Heart left ventricle (tissue), 16 donors: Measurements from ENCODE around the gene QKI. TPM values are rescaled to one million over a fixed set of nuclear protein-coding genes. Genes with fewer than 3 reads are reported as not detected.
A peak's percentile ranks its signal among the peaks of the same experiment; 100 is the strongest.

Experiments
- ATAC-seq, 4 donors: fragments of 200-7000 bp; cut with Tn5 transposase; one replicate each; pipeline ENCODE4 v1.9.1; 2020 to 2022; ENCODE audit warnings: moderate library complexity in 4 of 4, mild to moderate bottlenecking in 3 of 4, moderate number of reproducible peaks in 1 of 4
- DNase-seq, 5 donors: peaks; one replicate each; pipeline ENCODE4 v3.0.0-alpha.2; 2020
- H3K27ac ChIP-seq, 12 donors: fragments of 200-600 bp; sonication (generic) in 4 of 12; one replicate each; pipeline versions ENCODE4 v1.5.0 to v1.8.0; 2016 to 2022; ENCODE audit warnings: mild to moderate bottlenecking in 2 of 12
- H3K27me3 ChIP-seq, 9 donors: fragments of 200-600 bp; sonication (generic) in 2 of 9; one replicate each; pipeline versions ENCODE4 v1.5.1 to v1.8.0; 2016 to 2022; ENCODE audit warnings: mild to moderate bottlenecking in 3 of 9
- H3K36me3 ChIP-seq, 9 donors: fragments of 200-600 bp; sonication (generic) in 2 of 9; one replicate each; pipeline versions ENCODE4 v1.5.0 to v1.8.0; 2018 to 2022; ENCODE audit warnings: mild to moderate bottlenecking in 2 of 9
- H3K4me1 ChIP-seq, 12 donors: fragments of 200-600 bp; sonication (generic) in 4 of 12; one replicate each; pipeline versions ENCODE4 v1.5.0 to v1.8.0; 2016 to 2022; ENCODE audit warnings: mild to moderate bottlenecking in 3 of 12
- H3K4me3 ChIP-seq, 12 donors: fragments of 200-600 bp; sonication (generic) in 4 of 12; one replicate each; pipeline versions ENCODE4 v1.5.0 to v1.8.0; 2017 to 2022; ENCODE audit warnings: mild to moderate bottlenecking in 9 of 12, moderate library complexity in 4 of 12
- H3K9me3 ChIP-seq, 12 donors: fragments of 200-600 bp; sonication (generic) in 4 of 12; one replicate each; pipeline versions ENCODE4 v1.5.0 to v1.8.0; 2016 to 2022; ENCODE audit warnings: mild to moderate bottlenecking in 1 of 12
- CTCF ChIP-seq, 12 donors: fragments of 200-600 bp; sonication (generic) in 4 of 12; IDR thresholded peaks; one replicate each; pipeline versions ENCODE4 v1.5.0 to v1.8.0; 2018 to 2022; ENCODE audit warnings: antibody characterized with exemption in 12 of 12, mild to moderate bottlenecking in 5 of 12
- POLR2A ChIP-seq, 2 donors: fragments of 450-650 bp; IDR thresholded peaks; one replicate each; pipeline ENCODE4 v1.6.1; 2017; ENCODE audit warnings: antibody characterized with exemption in 2 of 2, mild to moderate bottlenecking in 2 of 2, moderate library complexity in 2 of 2
- WGBS, 4 donors: extraction: QIAGEN DNeasy Blood & Tissue Kit in 2 of 4; methylation state at CpG; one replicate each; pipeline versions ENCODE4 v1.1.5 to v1.1.7; 2013 to 2018; 5-methylcytosine and 5-hydroxymethylcytosine counted together
- intact Hi-C, 10 donors: fragments of 100-400 bp; cut with DNase I; formaldehyde crosslinking; loops; one replicate each; pipeline versions ENCODE4 v1.11.1 to v1.14.2; 2022
- polyA plus RNA-seq, 2 donors: library from polyadenylated mRNA; stranded (reverse); fragments of 200-250 nt; gene quantifications; one replicate each; pipeline ENCODE4 v1.2.3, GENCODE V29; 2013
- total RNA-seq, 9 donors: library from RNA; depleted of rRNA in 2 of 9; stranded (reverse); fragments of >200 nt in 2 of 9; fragmentation: NEBNext Ultra II Directional in 3 of 9; extraction: Animal tissue kit (Norgen Biotek cat#: 25700) in 3 of 9; gene quantifications; one replicate each; pipeline versions ENCODE4 v1.1.0 to v1.2.4, GENCODE V29; 2016 to 2023
- donor health status: ischemic (EF 13 %, LVEDD 7.1; RV severe dilation, severe dysfunction).
- donor health status: healthy with polysubstance abuse.
- donor health status: DM: no; HTN: yes; CAD: no.
- donor health status: DM: no; HTN: no; CAD: no.
- donor health status: ischemic (EF 25% LVEDD 6.9; RV normal size, moderate dysfunction).
- donor health status: ischemic (EF 25% LVEDD 5.7; RV mildly dilated, moderate dysfunction).
- donor health status: healthy.
- donor health status: DM: yes; HTN: yes; CAD: no.
- donor health status: ischemic (EF 35%, LVEDD 5.7; RV mildly dilated, moderate dysfunction).
- donor health status: nonischemic (EF 11% LVEDD 7.7; RV severe dilation, severe dysfunction).
- donor health status: DM: yes; HTN: yes; CAD: no.
- donor health status: PGD.
- donor health status: ischemic (EF 29% LVEDD 5.4; RV normal size, mild dysfunction).
- donor health status: nonischemic (EF 23%, LVEDD 6.1; RV moderate dilation, normal function).

QKI gene
- total and polyA plus RNA-seq, 11 donors, result 80.2 to 607 (median 474) TPM

DNA sequence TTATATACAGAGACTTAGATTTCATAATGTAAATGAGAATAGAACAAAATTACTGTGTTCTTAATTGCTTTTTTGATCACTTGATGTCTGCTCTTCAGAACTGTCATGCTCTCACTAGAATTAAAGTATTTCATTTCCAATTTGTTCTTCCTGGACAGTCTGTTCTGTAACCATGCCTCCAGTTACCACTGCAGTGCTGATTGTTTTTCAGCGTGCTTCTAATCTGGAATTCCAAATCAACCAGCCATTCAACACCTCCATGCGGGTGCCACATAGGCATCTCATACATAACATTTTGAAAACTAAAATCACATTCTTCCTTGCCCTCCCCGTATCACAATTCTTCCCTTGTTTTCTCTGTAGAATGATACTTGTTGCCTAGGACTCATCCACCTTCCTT, 132.8 kb downstream of the QKI start:
- Histone ChIP-seq H3K4me3 (no peak overlapping the region), H3K36me3 (peaks cover 0 to 11% (median 4%) of the 10 kb centered on the region in 9 donors), H3K9me3 (no peaks in the 10 kb centered on the region), H3K4me1 (peaks cover 0 to 87% (median 42%) of the 10 kb centered on the region in 12 donors), H3K27ac (peak overlapping the region in 5 of 12 donors; percentile 20 to 46 (median 31)), H3K27me3 (no peaks in the 10 kb centered on the region)
- 38 to 52% (median 46%) methylated on average over 3 of the region's 3 CpGs for WGBS, 4 donors
- DNase-seq (no peak), ATAC-seq (peak; percentile 26 to 85 (median 49))
- TF ChIP-seq CTCF (IDR thresholded peaks at IDR 0.05), result no peak
- TF ChIP-seq POLR2A (IDR thresholded peaks at IDR 0.05), result no peak
- intact Hi-C loops, result no loop called here

GRCh38 chr6:163548624-163549023, 134.1 kb downstream of the QKI start:
- Histone ChIP-seq H3K36me3 (peaks cover 0 to 20% (median 4%) of the 10 kb centered on the region in 9 donors), H3K27me3 (no peaks in the 10 kb centered on the region), H3K27ac (peak overlapping the region in 2 of 12 donors; percentile 8 to 13), H3K4me1 (peaks cover 0 to 82% (median 42%) of the 10 kb centered on the region in 12 donors), H3K4me3 (no peak overlapping the region), H3K9me3 (no peaks in the 10 kb centered on the region)
- ATAC-seq (peak in 2 of 4 donors; percentile 13 to 14), DNase-seq (no peak)
- 57 to 73% (median 64%) methylated on average over 3 of the region's 3 CpGs for WGBS, 4 donors
- intact Hi-C loops, result no loop called here
- TF ChIP-seq CTCF (IDR thresholded peaks at IDR 0.05) (no peak), POLR2A (IDR thresholded peaks at IDR 0.05) (no peak)

DNA sequence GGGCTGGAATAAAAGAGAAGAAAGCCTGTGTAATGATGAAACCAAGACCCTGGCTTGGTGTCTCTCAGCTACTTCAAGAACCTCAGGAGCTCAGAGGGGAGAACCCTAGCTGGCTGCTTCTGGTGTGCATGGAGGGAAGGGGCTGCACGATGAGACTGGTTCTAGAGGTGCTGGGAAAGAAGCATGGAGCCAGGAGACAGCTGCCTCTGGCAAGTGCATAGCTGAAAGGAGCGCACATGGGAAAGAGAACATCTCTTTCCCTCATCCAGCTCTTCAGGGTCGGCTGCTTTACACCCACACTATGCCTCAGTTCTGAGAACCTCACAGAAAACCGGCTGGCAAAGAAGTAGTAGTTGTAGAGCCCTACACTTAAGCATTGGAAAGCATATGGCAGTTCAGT, 139.5 kb downstream of the QKI start:
- 43 to 60% (median 48%) methylated on average over 4 of the region's 4 CpGs for WGBS, 4 donors
- Histone ChIP-seq H3K4me3 (no peak overlapping the region), H3K9me3 (no peaks in the 10 kb centered on the region), H3K36me3 (peaks cover 0 to 49% (median 21%) of the 10 kb centered on the region in 9 donors), H3K27me3 (no peaks in the 10 kb centered on the region), H3K27ac (peak overlapping the region in 3 of 12 donors; percentile 0 to 13 (median 2)), H3K4me1 (peaks cover 0 to 57% (median 30%) of the 10 kb centered on the region in 12 donors)
- DNase-seq (no peak), ATAC-seq (peak in 3 of 4 donors; percentile 10 to 31 (median 20))
- intact Hi-C loops, result loop anchor here in 5 of 10 donors (5.0 to 10.0 kb wide), 4 partner anchors 119 to 403 kb away; no protein-coding TSS in a partner anchor
- no peak for TF ChIP-seq POLR2A (IDR thresholded peaks at IDR 0.05)
- TF ChIP-seq CTCF (IDR thresholded peaks at IDR 0.05), result no peak

GRCh38 chr6:163554663-163555062, 140.1 kb downstream of the QKI start:
- TF ChIP-seq CTCF (IDR thresholded peaks at IDR 0.05) (peak; percentile 20 to 59 (median 44)), POLR2A (IDR thresholded peaks at IDR 0.05) (no peak)
- Histone ChIP-seq H3K4me3 (no peak overlapping the region), H3K27me3 (no peaks in the 10 kb centered on the region), H3K27ac (peak overlapping the region in 2 of 12 donors; percentile 2 to 22), H3K36me3 (peaks cover 0 to 54% (median 24%) of the 10 kb centered on the region in 9 donors), H3K9me3 (no peaks in the 10 kb centered on the region), H3K4me1 (peaks cover 0 to 57% (median 28%) of the 10 kb centered on the region in 12 donors)
- intact Hi-C loops, result loop anchor here in 5 of 10 donors (5.0 to 10.0 kb wide), 4 partner anchors 120 to 403 kb away; no protein-coding TSS in a partner anchor
- DNase-seq (peak in 3 of 5 donors; percentile 23 to 65 (median 53)), ATAC-seq (peak in 3 of 4 donors; percentile 46 to 56 (median 48))
- 61 to 69% (median 66%) methylated on average over 4 of the region's 4 CpGs for WGBS, 4 donors
